Spleen (tissue), 7 donors: ENCODE results near the gene HMG20B.
A peak's percentile ranks its signal among the peaks of the same experiment; 100 is the strongest.

ENCODE experiments used
- CTCF ChIP-seq, 11 experiments: fragments of 200-600 bp in 7 of 11; fragments of 450-650 bp in 4 of 11; sonication (generic) in 4 of 11; IDR thresholded peaks in 8 of 11; conservative IDR thresholded peaks in 3 of 11; 1 replicate in 7 of 11; 2 replicates in 4 of 11; pipeline versions ENCODE4 v1.4.0 to v1.8.0; 2016 to 2021; ENCODE audit warnings: antibody characterized with exemption in 11 of 11, inconsistent platforms in 4 of 11, mild to moderate bottlenecking in 1 of 11
- POLR2A ChIP-seq, 3 donors: fragments of 450-650 bp; IDR thresholded peaks; one replicate each; pipeline ENCODE4 v1.5.1; 2017; ENCODE audit warnings: antibody characterized with exemption in 3 of 3, mild to moderate bottlenecking in 1 of 3
- donor health status: DM: no; HTN: no; CAD: no; lungs with moderate emphysema.
- donor health status: DM: no; HTN: no; CAD: no.
- donor health status: DM: no; HTN: no; CAD: no.

GRCh38 chr19:3547301-3547731 lies 25.4 kb upstream of the HMG20B start:
- no peak for TF ChIP-seq POLR2A (IDR thresholded peaks at IDR 0.05)
- TF ChIP-seq CTCF (IDR thresholded peaks at IDR 0.05 in 8 of 11, conservative IDR thresholded peaks at IDR 0.05 in 3 of 11): peak; percentile 7 to 68 (median 54)
